Brain microvascular endothelial cell (primary cell): Measurements from ENCODE around the gene PRDX6.
A peak's percentile ranks its signal among the peaks of the same experiment; 100 is the strongest.

Source experiments
- DNase-seq: peaks from one replicate; pipeline ENCODE4 v3.0.0-alpha.2; 2020
- H3K27ac ChIP-seq: fragments of 250-450 bp; sonication (Bioruptor Pico); 2 replicates; pipeline ENCODE4 v1.5.1; 2020; ENCODE audit warnings: mild to moderate bottlenecking, moderate library complexity
- H3K27me3 ChIP-seq: fragments of 250-450 bp; sonication (Bioruptor Pico); replicated peaks from 2 replicates; pipeline ENCODE4 v1.5.1; 2020; ENCODE audit warnings: mild to moderate bottlenecking
- H3K36me3 ChIP-seq: fragments of 250-450 bp; sonication (Bioruptor Pico); replicated peaks from 2 replicates; pipeline ENCODE4 v1.5.1; 2020; ENCODE audit warnings: mild to moderate bottlenecking
- H3K4me3 ChIP-seq: 2 replicates; pipeline ENCODE4 v1.5.1; 2011; ENCODE audit warnings: low read depth, mild to moderate bottlenecking, control low read depth, low read length, moderate library complexity
- CTCF ChIP-seq: IDR thresholded peaks from 2 replicates; pipeline ENCODE4 v1.5.1; 2011; ENCODE audit warnings: low read depth, mild to moderate bottlenecking, moderate library complexity, low read length, control low read depth, inconsistent platforms; ENCODE audit errors: missing control alignments
- in situ Hi-C: cut with HindIII; loops from 2 replicates; pipeline ENCODE4 v1.10.0; 2017; ENCODE audit warnings: low sequenced_read_pairs, low pct_ligation_motif_present

Gene PRDX6

GRCh38 chr1:173479649-173480048 lies 2.5 kb downstream of the PRDX6 start:
- no peak for DNase-seq
- in situ Hi-C loops: no loop called here
- Histone ChIP-seq H3K4me3 (peak overlapping the region; percentile 2), H3K36me3 (peaks cover 35% of the 10 kb centered on the region), H3K27ac (no peak overlapping the region), H3K27me3 (no peaks in the 10 kb centered on the region)
- TF ChIP-seq CTCF: no peak

- in situ Hi-C loops: no loop called here
- Histone ChIP-seq H3K36me3 (peaks cover 50% of the 10 kb centered on the region), H3K27ac (no peak overlapping the region), H3K27me3 (no peaks in the 10 kb centered on the region), H3K4me3 (no peak overlapping the region)
- DNase-seq: no peak
- TF ChIP-seq CTCF: no peak
These were observed 4.1 kb downstream of the PRDX6 start for GRCh38 chr1:173481195-173481772.

GRCh38 chr1:173482683-173483082 lies 5.5 kb downstream of the PRDX6 start:
- no peak for DNase-seq
- no peak overlapping the region for H3K4me3 ChIP-seq
- peaks cover 62% of the 10 kb centered on the region for H3K36me3 ChIP-seq
- TF ChIP-seq CTCF: no peak
- H3K27ac ChIP-seq: no peak overlapping the region
- H3K27me3 ChIP-seq: no peaks in the 10 kb centered on the region
- in situ Hi-C loops: no loop called here

- no peak for DNase-seq
- H3K27me3 ChIP-seq: no peaks in the 10 kb centered on the region
- no peak for TF ChIP-seq CTCF
- no peak overlapping the region for H3K27ac ChIP-seq
- H3K36me3 ChIP-seq: peaks cover 76% of the 10 kb centered on the region
- H3K4me3 ChIP-seq: no peak overlapping the region
- in situ Hi-C loops: no loop called here
These were observed 7.1 kb downstream of the PRDX6 start for GRCh38 chr1:173484276-173484675.

- H3K4me3 ChIP-seq: no peak overlapping the region
- no peak for TF ChIP-seq CTCF
- no peak for DNase-seq
- peaks cover 77% of the 10 kb centered on the region for H3K36me3 ChIP-seq
- H3K27me3 ChIP-seq: no peaks in the 10 kb centered on the region
- in situ Hi-C loops: no loop called here
- no peak overlapping the region for H3K27ac ChIP-seq
These were observed 8.3 kb downstream of the PRDX6 start for GRCh38 chr1:173485401-173485800.

- in situ Hi-C loops: no loop called here
- Histone ChIP-seq H3K27me3 (no peaks in the 10 kb centered on the region), H3K4me3 (no peak overlapping the region), H3K27ac (no peak overlapping the region), H3K36me3 (peaks cover 52% of the 10 kb centered on the region)
- no peak for DNase-seq
- TF ChIP-seq CTCF: no peak
These were observed 10.9 kb downstream of the PRDX6 start for GRCh38 chr1:173488001-173488400.
